ENCODE data around the gene PTPRD. TPM values are rescaled to one million over a fixed set of nuclear protein-coding genes. Genes with fewer than 3 reads are reported as not detected.

Gene PTPRD
- total RNA-seq, 1 donor from 2014 or later, result 75.7 TPM

DNA sequence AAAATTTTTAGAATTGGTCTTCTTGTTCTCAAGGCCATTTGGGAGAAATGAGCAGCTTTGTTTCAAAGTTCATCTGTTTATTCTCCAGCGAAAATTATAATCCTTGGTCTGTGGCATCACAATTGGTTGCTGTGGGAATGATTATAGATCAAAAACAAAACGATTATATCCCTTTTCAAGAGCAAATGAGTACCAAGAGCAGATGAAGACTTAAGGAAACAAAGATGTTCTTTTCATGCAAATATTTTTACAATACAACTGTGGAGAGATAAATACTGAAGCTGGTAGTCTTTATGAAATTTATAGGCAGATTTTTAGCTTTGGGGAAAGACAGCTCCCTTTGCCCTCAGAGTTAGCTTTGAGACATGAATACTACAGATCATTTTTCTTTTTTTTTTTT lies 2192.4 kb downstream of the PTPRD start:
- no peaks in the 10 kb centered on the region for H3K36me3 ChIP-seq (ENCODE audit: control insufficient read depth in 3 of 3, insufficient read depth in 3 of 3, low read length in 3 of 3)
- no peaks in the 10 kb centered on the region for H3K4me1 ChIP-seq (ENCODE audit: control insufficient read depth in 3 of 3, insufficient read depth in 3 of 3, low read length in 3 of 3)
- H3K27me3 ChIP-seq (ENCODE audit: control insufficient read depth in 3 of 3, insufficient read depth in 3 of 3, low read length in 3 of 3), result no peaks in the 10 kb centered on the region
- H3K9me3 ChIP-seq (ENCODE audit: control insufficient read depth in 3 of 3, low read length in 3 of 3), result no peaks in the 10 kb centered on the region
- no peak overlapping the region for H3K4me3 ChIP-seq (ENCODE audit: low read length in 3 of 3)
- H3K9ac ChIP-seq (ENCODE audit: low read depth in 1 of 3, low read length in 3 of 3), result no peak overlapping the region
- no peak overlapping the region for H3K27ac ChIP-seq (ENCODE audit: low read depth, low read length)

DNA sequence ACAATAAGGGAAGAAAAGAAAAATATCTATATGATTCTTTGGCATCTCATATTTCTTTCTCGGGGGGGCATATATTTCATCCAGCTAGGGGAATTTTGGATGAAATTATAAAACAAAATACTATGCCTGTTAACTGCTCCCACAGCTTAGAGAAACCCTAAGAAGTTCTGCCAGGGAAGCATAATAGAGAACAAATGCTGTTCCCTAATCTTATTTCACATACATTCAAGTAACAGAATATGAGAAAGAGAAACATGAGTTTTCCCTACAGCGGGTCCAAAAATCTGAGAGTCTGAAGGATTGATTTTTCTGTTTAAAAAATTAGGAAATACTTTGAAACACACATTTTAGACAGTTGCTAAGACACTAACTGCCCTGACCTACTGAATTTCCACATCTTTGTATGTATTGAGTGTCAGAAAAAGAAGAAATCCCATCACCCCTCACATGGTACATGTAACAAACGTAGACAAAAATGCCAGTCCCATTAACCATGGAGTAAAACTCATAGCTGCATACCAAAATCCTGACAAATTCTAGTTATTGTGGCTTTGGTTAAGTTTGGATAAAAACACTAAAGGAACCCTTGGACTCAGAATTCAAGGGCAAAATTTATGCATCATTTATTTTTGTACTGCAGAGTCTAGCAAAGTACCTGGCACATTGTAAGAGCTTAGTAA lies 2193.1 kb downstream of the PTPRD start:
- H3K9me3 ChIP-seq (ENCODE audit: control insufficient read depth in 3 of 3, low read length in 3 of 3), result no peaks in the 10 kb centered on the region
- no peaks in the 10 kb centered on the region for H3K4me1 ChIP-seq (ENCODE audit: control insufficient read depth in 3 of 3, insufficient read depth in 3 of 3, low read length in 3 of 3)
- H3K36me3 ChIP-seq (ENCODE audit: control insufficient read depth in 3 of 3, insufficient read depth in 3 of 3, low read length in 3 of 3), result no peaks in the 10 kb centered on the region
- no peak overlapping the region for H3K27ac ChIP-seq (ENCODE audit: low read depth, low read length)
- no peak overlapping the region for H3K9ac ChIP-seq (ENCODE audit: low read depth in 1 of 3, low read length in 3 of 3)
- no peaks in the 10 kb centered on the region for H3K27me3 ChIP-seq (ENCODE audit: control insufficient read depth in 3 of 3, insufficient read depth in 3 of 3, low read length in 3 of 3)
- no peak overlapping the region for H3K4me3 ChIP-seq (ENCODE audit: low read length in 3 of 3)

DNA sequence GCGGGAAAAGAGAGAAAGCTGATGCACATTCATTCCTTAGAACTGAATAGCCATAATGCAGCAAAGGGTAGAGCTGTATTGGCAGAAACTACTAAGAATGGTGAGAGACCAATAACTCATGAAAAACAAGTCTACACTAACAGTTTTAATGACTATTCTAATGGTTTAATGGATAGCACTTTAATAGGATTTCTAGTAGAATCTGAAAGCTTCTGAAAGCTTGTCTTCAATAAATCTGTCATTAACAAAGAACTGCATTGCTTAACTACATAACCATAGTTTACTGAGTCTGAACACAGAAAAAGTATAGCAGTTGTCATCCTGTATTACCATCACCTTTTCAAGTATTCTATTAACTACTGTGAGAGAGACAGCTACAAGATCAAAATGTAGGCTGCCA lies 2195.5 kb downstream of the PTPRD start:
- Histone ChIP-seq H3K36me3 (ENCODE audit: control insufficient read depth in 3 of 3, insufficient read depth in 3 of 3, low read length in 3 of 3) (no peaks in the 10 kb centered on the region), H3K27me3 (ENCODE audit: control insufficient read depth in 3 of 3, insufficient read depth in 3 of 3, low read length in 3 of 3) (no peaks in the 10 kb centered on the region), H3K27ac (ENCODE audit: low read depth, low read length) (no peak overlapping the region), H3K9me3 (ENCODE audit: control insufficient read depth in 3 of 3, low read length in 3 of 3) (no peaks in the 10 kb centered on the region), H3K4me3 (ENCODE audit: low read length in 3 of 3) (no peak overlapping the region), H3K4me1 (ENCODE audit: control insufficient read depth in 3 of 3, insufficient read depth in 3 of 3, low read length in 3 of 3) (no peaks in the 10 kb centered on the region), H3K9ac (ENCODE audit: low read depth in 1 of 3, low read length in 3 of 3) (no peak overlapping the region)

DNA sequence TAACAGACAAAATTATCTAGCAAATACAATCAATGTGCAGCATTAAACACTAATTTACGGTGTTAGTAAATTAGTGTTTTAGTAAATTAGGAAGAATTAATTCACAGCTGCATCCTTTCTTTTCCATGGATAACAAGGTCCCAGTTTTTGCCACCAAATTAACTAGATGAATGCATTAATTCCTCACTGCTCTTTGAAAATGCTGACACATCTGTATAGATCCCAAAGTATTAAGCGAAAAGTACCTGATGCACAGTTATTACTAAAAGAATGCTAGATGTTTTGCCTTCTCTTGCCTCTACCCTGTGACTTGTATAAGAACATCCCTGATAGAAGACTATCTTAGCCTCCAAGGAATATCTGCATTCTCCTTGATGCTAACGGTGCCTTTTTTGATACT lies 2200.5 kb downstream of the PTPRD start:
- Histone ChIP-seq H3K4me1 (ENCODE audit: control insufficient read depth in 3 of 3, insufficient read depth in 3 of 3, low read length in 3 of 3) (no peaks in the 10 kb centered on the region), H3K36me3 (ENCODE audit: control insufficient read depth in 3 of 3, insufficient read depth in 3 of 3, low read length in 3 of 3) (no peaks in the 10 kb centered on the region), H3K4me3 (ENCODE audit: low read length in 3 of 3) (no peak overlapping the region), H3K27ac (ENCODE audit: low read depth, low read length) (no peak overlapping the region), H3K27me3 (ENCODE audit: control insufficient read depth in 3 of 3, insufficient read depth in 3 of 3, low read length in 3 of 3) (no peaks in the 10 kb centered on the region), H3K9me3 (ENCODE audit: control insufficient read depth in 3 of 3, low read length in 3 of 3) (no peaks in the 10 kb centered on the region), H3K9ac (ENCODE audit: low read depth in 1 of 3, low read length in 3 of 3) (no peak overlapping the region)

DNA sequence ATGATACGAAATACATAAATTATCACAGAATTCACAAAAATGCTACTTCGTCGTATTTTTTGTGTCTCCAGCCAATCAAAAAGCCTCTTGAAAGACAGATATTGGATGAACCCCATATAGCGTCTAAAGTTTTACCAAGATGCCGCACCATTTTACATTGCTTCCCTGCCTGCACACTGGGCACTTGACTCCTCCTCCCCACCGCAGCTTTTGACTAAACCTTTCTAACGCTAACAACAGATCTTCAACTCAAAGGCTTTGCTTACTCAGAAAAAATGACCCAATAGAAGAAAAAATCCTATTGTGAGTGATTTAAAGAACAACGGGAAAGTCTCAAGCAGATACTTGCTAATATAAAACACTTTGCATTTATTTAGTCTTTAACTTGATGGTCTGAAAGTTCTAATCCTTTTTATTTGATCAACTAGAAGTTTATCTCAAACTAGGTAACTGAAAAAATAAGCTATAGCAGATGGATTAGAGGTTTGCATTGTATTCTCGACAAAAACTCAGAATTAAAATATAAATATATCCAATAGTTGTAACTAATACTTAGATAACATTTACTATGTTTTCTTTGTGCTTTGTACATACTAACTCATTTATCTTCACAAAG lies 2204.1 kb downstream of the PTPRD start:
- no peaks in the 10 kb centered on the region for H3K27me3 ChIP-seq (ENCODE audit: control insufficient read depth in 3 of 3, insufficient read depth in 3 of 3, low read length in 3 of 3)
- no peaks in the 10 kb centered on the region for H3K9me3 ChIP-seq (ENCODE audit: control insufficient read depth in 3 of 3, low read length in 3 of 3)
- no peak overlapping the region for H3K27ac ChIP-seq (ENCODE audit: low read depth, low read length)
- H3K4me3 ChIP-seq (ENCODE audit: low read length in 3 of 3), result no peak overlapping the region
- H3K9ac ChIP-seq (ENCODE audit: low read depth in 1 of 3, low read length in 3 of 3), result no peak overlapping the region
- H3K36me3 ChIP-seq (ENCODE audit: control insufficient read depth in 3 of 3, insufficient read depth in 3 of 3, low read length in 3 of 3), result no peaks in the 10 kb centered on the region
- H3K4me1 ChIP-seq (ENCODE audit: control insufficient read depth in 3 of 3, insufficient read depth in 3 of 3, low read length in 3 of 3), result no peaks in the 10 kb centered on the region

DNA sequence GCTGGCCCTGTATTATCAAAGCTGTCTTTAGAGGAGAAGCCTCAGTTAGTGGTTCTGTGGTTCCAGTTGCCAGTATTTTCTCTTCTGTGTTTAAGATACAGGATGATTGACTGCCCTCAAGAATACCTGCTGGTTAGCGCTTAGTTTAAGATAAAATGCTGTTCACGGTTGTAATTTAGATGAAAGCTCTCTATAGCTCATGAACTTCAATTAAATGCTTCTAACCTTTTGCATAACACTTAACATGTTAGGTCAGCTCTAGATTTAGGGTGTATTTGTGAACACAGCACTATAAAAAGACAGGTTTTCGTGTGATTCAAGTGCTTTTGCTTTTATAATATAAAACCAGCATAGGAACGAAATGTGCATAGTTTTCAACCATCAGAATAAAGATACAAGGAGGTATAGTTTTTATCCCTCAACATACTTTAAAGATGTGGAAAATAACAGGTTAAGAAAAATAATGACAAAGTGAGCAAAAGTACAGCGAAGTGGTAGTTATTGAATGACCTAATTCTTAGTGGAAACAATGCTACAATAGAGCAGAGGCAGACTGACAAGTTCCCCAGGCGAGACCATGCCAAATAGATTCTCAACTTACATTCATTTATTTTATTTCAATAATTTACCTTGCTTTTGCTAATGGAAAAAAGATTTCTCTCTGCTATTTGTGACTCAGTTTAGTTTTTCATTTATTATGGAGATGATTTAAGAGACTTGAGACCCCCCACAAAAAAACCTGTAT lies 2210.7 kb downstream of the PTPRD start:
- Histone ChIP-seq H3K4me1 (ENCODE audit: control insufficient read depth in 3 of 3, insufficient read depth in 3 of 3, low read length in 3 of 3) (no peaks in the 10 kb centered on the region), H3K9ac (ENCODE audit: low read depth in 1 of 3, low read length in 3 of 3) (no peak overlapping the region), H3K27me3 (ENCODE audit: control insufficient read depth in 3 of 3, insufficient read depth in 3 of 3, low read length in 3 of 3) (no peaks in the 10 kb centered on the region), H3K4me3 (ENCODE audit: low read length in 3 of 3) (no peak overlapping the region), H3K9me3 (ENCODE audit: control insufficient read depth in 3 of 3, low read length in 3 of 3) (no peaks in the 10 kb centered on the region), H3K36me3 (ENCODE audit: control insufficient read depth in 3 of 3, insufficient read depth in 3 of 3, low read length in 3 of 3) (no peaks in the 10 kb centered on the region), H3K27ac (ENCODE audit: low read depth, low read length) (no peak overlapping the region)

DNA sequence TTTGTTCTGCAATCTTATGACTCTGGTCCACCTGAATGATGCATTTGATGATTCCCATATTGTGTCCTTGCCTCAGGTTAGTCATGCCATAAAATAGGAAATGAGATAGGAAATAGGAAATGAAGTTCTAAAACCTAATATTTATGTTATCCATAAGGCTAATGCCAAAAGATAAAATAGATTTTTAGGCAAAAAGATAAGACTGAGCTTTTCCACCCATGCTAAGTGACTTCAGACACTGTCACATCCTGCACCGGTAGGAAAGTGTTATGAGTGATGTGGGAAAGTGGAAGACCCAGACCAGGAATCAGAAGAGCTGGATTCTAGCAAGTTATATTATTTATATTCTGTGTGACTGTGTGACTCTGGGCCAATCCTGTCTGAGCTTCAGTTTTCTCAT lies 2212.4 kb downstream of the PTPRD start:
- Histone ChIP-seq H3K27me3 (ENCODE audit: control insufficient read depth in 3 of 3, insufficient read depth in 3 of 3, low read length in 3 of 3) (no peaks in the 10 kb centered on the region), H3K4me3 (ENCODE audit: low read length in 3 of 3) (no peak overlapping the region), H3K9ac (ENCODE audit: low read depth in 1 of 3, low read length in 3 of 3) (no peak overlapping the region), H3K27ac (ENCODE audit: low read depth, low read length) (no peak overlapping the region), H3K4me1 (ENCODE audit: control insufficient read depth in 3 of 3, insufficient read depth in 3 of 3, low read length in 3 of 3) (no peaks in the 10 kb centered on the region), H3K9me3 (ENCODE audit: control insufficient read depth in 3 of 3, low read length in 3 of 3) (no peaks in the 10 kb centered on the region), H3K36me3 (ENCODE audit: control insufficient read depth in 3 of 3, insufficient read depth in 3 of 3, low read length in 3 of 3) (no peaks in the 10 kb centered on the region)

DNA sequence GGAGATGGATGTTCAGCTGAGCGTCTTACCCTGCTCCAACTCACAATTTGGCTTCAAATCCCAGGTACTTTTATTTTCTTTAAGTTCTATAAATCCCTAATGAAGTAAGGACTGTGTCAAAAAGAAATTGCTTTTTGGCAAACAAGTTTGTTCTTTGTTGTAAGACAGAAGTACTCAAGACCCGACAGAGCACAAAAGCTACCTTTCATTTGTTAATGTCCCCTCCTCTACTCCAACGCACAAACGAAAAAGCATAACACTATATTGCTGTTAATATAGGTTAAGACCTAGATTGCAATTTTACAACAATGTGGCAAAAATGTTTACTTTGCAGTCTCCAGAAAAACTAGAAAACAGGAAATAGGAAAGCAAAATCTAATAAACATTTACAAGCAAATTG lies 2217.8 kb downstream of the PTPRD start:
- no peaks in the 10 kb centered on the region for H3K4me1 ChIP-seq (ENCODE audit: control insufficient read depth in 3 of 3, insufficient read depth in 3 of 3, low read length in 3 of 3)
- no peaks in the 10 kb centered on the region for H3K27me3 ChIP-seq (ENCODE audit: control insufficient read depth in 3 of 3, insufficient read depth in 3 of 3, low read length in 3 of 3)
- H3K36me3 ChIP-seq (ENCODE audit: control insufficient read depth in 3 of 3, insufficient read depth in 3 of 3, low read length in 3 of 3), result no peaks in the 10 kb centered on the region
- H3K9ac ChIP-seq (ENCODE audit: low read depth in 1 of 3, low read length in 3 of 3), result no peak overlapping the region
- no peak overlapping the region for H3K4me3 ChIP-seq (ENCODE audit: low read length in 3 of 3)
- no peak overlapping the region for H3K27ac ChIP-seq (ENCODE audit: low read depth, low read length)
- no peaks in the 10 kb centered on the region for H3K9me3 ChIP-seq (ENCODE audit: control insufficient read depth in 3 of 3, low read length in 3 of 3)

DNA sequence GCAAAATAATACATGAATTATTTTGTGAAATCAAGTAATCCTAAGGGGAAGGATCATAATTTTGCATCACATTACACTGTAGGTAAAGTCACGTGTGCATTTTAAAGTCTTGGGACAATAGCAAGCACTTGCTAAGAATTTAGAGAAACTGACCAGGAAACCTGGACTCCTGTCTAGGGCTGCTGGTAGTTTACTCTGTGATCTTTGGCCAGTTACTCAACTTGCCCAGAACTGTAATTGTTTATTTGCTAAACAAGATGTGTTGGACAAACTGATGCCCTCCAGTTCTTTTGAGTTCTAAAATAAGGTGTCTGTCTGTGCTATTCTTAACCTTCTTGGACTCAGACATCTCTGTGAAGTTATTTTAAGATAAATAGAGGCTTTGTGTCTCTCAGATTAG lies 2218.5 kb downstream of the PTPRD start:
- Histone ChIP-seq H3K4me3 (ENCODE audit: low read length in 3 of 3) (no peak overlapping the region), H3K9me3 (ENCODE audit: control insufficient read depth in 3 of 3, low read length in 3 of 3) (no peaks in the 10 kb centered on the region), H3K27ac (ENCODE audit: low read depth, low read length) (no peak overlapping the region), H3K27me3 (ENCODE audit: control insufficient read depth in 3 of 3, insufficient read depth in 3 of 3, low read length in 3 of 3) (no peaks in the 10 kb centered on the region), H3K4me1 (ENCODE audit: control insufficient read depth in 3 of 3, insufficient read depth in 3 of 3, low read length in 3 of 3) (no peaks in the 10 kb centered on the region), H3K36me3 (ENCODE audit: control insufficient read depth in 3 of 3, insufficient read depth in 3 of 3, low read length in 3 of 3) (no peaks in the 10 kb centered on the region), H3K9ac (ENCODE audit: low read depth in 1 of 3, low read length in 3 of 3) (no peak overlapping the region)

DNA sequence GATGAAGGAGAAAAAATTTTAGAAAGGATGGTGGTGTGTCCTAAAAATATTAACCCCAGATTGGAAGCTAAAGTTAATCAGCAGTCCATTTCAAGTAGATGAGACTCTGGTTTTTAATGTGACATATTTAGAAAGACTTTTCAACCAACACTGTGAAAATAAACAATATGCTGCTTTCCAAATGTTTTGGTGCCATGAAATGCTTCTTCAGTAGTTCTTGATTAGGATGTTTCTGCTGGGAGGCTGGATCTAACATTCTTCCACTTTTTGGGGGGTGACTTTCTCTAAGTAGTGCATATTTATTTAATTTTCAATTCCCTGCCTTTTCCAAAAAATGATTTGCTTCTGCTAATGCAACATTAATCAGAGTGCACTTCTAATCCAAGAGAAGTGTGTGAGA lies 2219.9 kb downstream of the PTPRD start:
- Histone ChIP-seq H3K9me3 (ENCODE audit: control insufficient read depth in 3 of 3, low read length in 3 of 3) (no peaks in the 10 kb centered on the region), H3K4me1 (ENCODE audit: control insufficient read depth in 3 of 3, insufficient read depth in 3 of 3, low read length in 3 of 3) (no peaks in the 10 kb centered on the region), H3K27ac (ENCODE audit: low read depth, low read length) (no peak overlapping the region), H3K27me3 (ENCODE audit: control insufficient read depth in 3 of 3, insufficient read depth in 3 of 3, low read length in 3 of 3) (no peaks in the 10 kb centered on the region), H3K4me3 (ENCODE audit: low read length in 3 of 3) (no peak overlapping the region), H3K36me3 (ENCODE audit: control insufficient read depth in 3 of 3, insufficient read depth in 3 of 3, low read length in 3 of 3) (no peaks in the 10 kb centered on the region), H3K9ac (ENCODE audit: low read depth in 1 of 3, low read length in 3 of 3) (no peak overlapping the region)
